NOMO-1 treated with dmso at 0.1 percent for 144 hours (cell line): ENCODE results near the gene GSK3A.

ENCODE experiments used
- DNase-seq: peaks from one replicate; lab custom pipeline; 2025; ENCODE audit not compliant: unreplicated experiment; lab: John Stamatoyannopoulos, UW

The GSK3A gene

GRCh38 chr19:42281146-42281826, 38.9 kb upstream of the GSK3A start:
- peak; percentile 28 for DNase-seq

- no peak for DNase-seq
Observed at GRCh38 chr19:42280815-42281145, 38.4 kb upstream of the GSK3A start.

- DNase-seq: peak; percentile 79
Observed at GRCh38 chr19:42279902-42280814, 37.8 kb upstream of the GSK3A start.

- DNase-seq: no peak
Observed at GRCh38 chr19:42279155-42279901, 36.9 kb upstream of the GSK3A start.

- no peak for DNase-seq
Observed at GRCh38 chr19:42278452-42279154, 36.2 kb upstream of the GSK3A start.

- DNase-seq: no peak
Observed at GRCh38 chr19:42277821-42278451, 35.5 kb upstream of the GSK3A start.

GRCh38 chr19:42276821-42277220, 34.4 kb upstream of the GSK3A start:
- DNase-seq: no peak

GRCh38 chr19:42276284-42276683, 33.9 kb upstream of the GSK3A start:
- DNase-seq: no peak

GRCh38 chr19:42275517-42275916, 33.1 kb upstream of the GSK3A start:
- DNase-seq: no peak

- DNase-seq: no peak
Observed at GRCh38 chr19:42275103-42275502, 32.7 kb upstream of the GSK3A start.

- DNase-seq: no peak
Observed at GRCh38 chr19:42274065-42274682, 31.8 kb upstream of the GSK3A start.

- DNase-seq: no peak
Observed at GRCh38 chr19:42273407-42274064, 31.1 kb upstream of the GSK3A start.

GRCh38 chr19:42272989-42273406, 30.6 kb upstream of the GSK3A start:
- no peak for DNase-seq

- no peak for DNase-seq
Observed at GRCh38 chr19:42272535-42272897, 30.1 kb upstream of the GSK3A start.

GRCh38 chr19:42271861-42272534, 29.6 kb upstream of the GSK3A start:
- DNase-seq: no peak

GRCh38 chr19:42271045-42271419, 28.6 kb upstream of the GSK3A start:
- no peak for DNase-seq

- peak; percentile 60 for DNase-seq
Observed at GRCh38 chr19:42270346-42271044, 28.1 kb upstream of the GSK3A start.

- DNase-seq: no peak
Observed at GRCh38 chr19:42269478-42270345, 27.3 kb upstream of the GSK3A start.
